WTC11 (cell line): ENCODE measurements around the gene PRRC2A. TPM values are rescaled to one million over a fixed set of nuclear protein-coding genes. Genes with fewer than 3 reads are reported as not detected.

ENCODE experiments used
- ATAC-seq: fragments of 200-7000 bp; cut with Tn5 transposase; 2 replicates; pipeline ENCODE4 v1.10.0; 2021; ENCODE audit warnings: mild to moderate bottlenecking, moderate library complexity
- CTCF ChIA-PET: fragments of 300-600 bp; sonication (Branson Sonifier 250); formaldehyde crosslinking; loops from one replicate; lab custom pipeline; 2021; ENCODE audit warnings: antibody characterized with exemption; lab: Charles Lee
- POLR2A ChIA-PET: fragments of 350-600 bp; sonication (Branson Sonifier 250); formaldehyde crosslinking; loops from one replicate; lab custom pipeline; 2021; ENCODE audit warnings: antibody characterized with exemption; lab: Charles Lee
- DNase-seq: peaks from one replicate; pipeline ENCODE4 v3.0.0; 2021; ENCODE audit warnings: low spot score
- H3K27ac Mint-ChIP-seq: 2 replicates; pipeline ENCODE4 v1.8.0; 2021; ENCODE audit warnings: mixed read lengths
- H3K27me3 Mint-ChIP-seq: 2 replicates; pipeline ENCODE4 v1.8.0; 2021; ENCODE audit warnings: low read depth, mild to moderate bottlenecking, moderate library complexity, mixed read lengths
- H3K36me3 Mint-ChIP-seq: 2 replicates; pipeline ENCODE4 v1.8.0; 2021; ENCODE audit warnings: mixed read lengths
- H3K4me1 Mint-ChIP-seq: 2 replicates; pipeline ENCODE4 v1.8.0; 2022; ENCODE audit warnings: mixed read lengths
- H3K4me3 Mint-ChIP-seq: 2 replicates; pipeline ENCODE4 v1.8.0; 2021; ENCODE audit warnings: mild to moderate bottlenecking, moderate library complexity, mixed read lengths
- H3K9me3 Mint-ChIP-seq: 2 replicates; pipeline ENCODE4 v1.8.0; 2021; ENCODE audit warnings: mixed read lengths
- ATF1 ChIP-seq: sonication (generic); formaldehyde crosslinking; IDR thresholded peaks from 2 replicates; pipeline ENCODE4 v1.8.1; 2023; ENCODE audit warnings: mild to moderate bottlenecking, moderate library complexity, missing genetic modification reagents
- ATF2 ChIP-seq: sonication (generic); formaldehyde crosslinking; IDR thresholded peaks from 2 replicates; pipeline ENCODE4 v1.8.1; 2022; ENCODE audit warnings: low read depth, missing genetic modification reagents, borderline replicate concordance
- E2F1 ChIP-seq: sonication (generic); formaldehyde crosslinking; IDR thresholded peaks from 2 replicates; pipeline ENCODE4 v1.8.0; 2022; ENCODE audit warnings: mild to moderate bottlenecking, missing genetic modification reagents
- HMGXB4 ChIP-seq: sonication (generic); formaldehyde crosslinking; IDR thresholded peaks from 2 replicates; pipeline ENCODE4 v1.8.1; 2023; ENCODE audit warnings: mild to moderate bottlenecking, moderate library complexity, missing genetic modification reagents
- JUN ChIP-seq: sonication (generic); formaldehyde crosslinking; IDR thresholded peaks from 2 replicates; pipeline ENCODE4 v1.8.0; 2023; ENCODE audit warnings: mild to moderate bottlenecking, missing genetic modification reagents
- NFATC4 ChIP-seq: fragments of 250-450 bp; sonication (Bioruptor Pico); IDR thresholded peaks from 2 replicates; pipeline ENCODE4 v1.9.0; 2021; ENCODE audit warnings: mild to moderate bottlenecking
- TCF7 ChIP-seq: sonication (generic); formaldehyde crosslinking; IDR thresholded peaks from 2 replicates; pipeline ENCODE4 v1.8.0; 2022; ENCODE audit warnings: mild to moderate bottlenecking, low read depth, missing genetic modification reagents, moderate library complexity
- ZBTB21 ChIP-seq: sonication (generic); formaldehyde crosslinking; IDR thresholded peaks from 2 replicates; pipeline ENCODE4 v1.8.1; 2023; ENCODE audit warnings: mild to moderate bottlenecking, missing genetic modification reagents, borderline replicate concordance
- ZBTB43 ChIP-seq: sonication (generic); formaldehyde crosslinking; IDR thresholded peaks from 2 replicates; pipeline ENCODE4 v1.8.1; 2023; ENCODE audit warnings: mild to moderate bottlenecking, missing genetic modification reagents
- ZNF423 ChIP-seq: fragments of 250-450 bp; sonication (Bioruptor Pico); IDR thresholded peaks from 2 replicates; pipeline ENCODE4 v2.1.2; 2022; ENCODE audit warnings: mild to moderate bottlenecking, moderate library complexity
- ZNF425 ChIP-seq: fragments of 250-450 bp; sonication (Bioruptor Pico); conservative IDR thresholded peaks from 2 replicates; pipeline ENCODE4 v1.9.0; 2021; ENCODE audit warnings: mild to moderate bottlenecking
- ZNF532 ChIP-seq: fragments of 250-450 bp; sonication (Bioruptor Pico); IDR thresholded peaks from 2 replicates; pipeline ENCODE4 v1.9.0; 2021; ENCODE audit warnings: mild to moderate bottlenecking, borderline replicate concordance
- total RNA-seq: library from RNA; stranded (reverse); gene quantifications from 3 replicates; pipeline ENCODE4 v1.2.3, GENCODE V29; 2021

PRRC2A gene
- total RNA-seq, 1 experiment from 2014 or later, result 372 TPM

GRCh38 chr6:31641370-31641769 is 20.9 kb downstream of the PRRC2A start (continued):
- TF ChIP-seq TCF7 (CRISPR knock-in tag) (no peak), JUN (no peak), ZNF423 (CRISPR knock-in tag) (no peak)

GRCh38 chr6:31642798-31643570 is 22.5 kb downstream of the PRRC2A start:
- POLR2A ChIA-PET, result interaction anchor here (0.6 to 1.4 kb wide), 2 partner anchors 22 to 149 kb away, joined by 3 read pairs; partner anchors contain the start of gene GPANK1
- no peak overlapping the region for H3K27ac Mint-ChIP-seq
- TF ChIP-seq ZBTB21 (CRISPR knock-in tag) (no peak), ATF1 (no peak), NFATC4 (no peak), ZNF532 (CRISPR knock-in tag) (no peak)
- H3K4me3 Mint-ChIP-seq, result no peak overlapping the region
- CTCF ChIA-PET, result interaction anchor here (1.8 kb wide), 1 partner anchor 9 kb away, joined by 4 read pairs; the partner anchor contains the start of gene BAG6
- no peak for ATAC-seq
- no peak for DNase-seq
- peaks cover 68% of the 10 kb centered on the region for H3K36me3 Mint-ChIP-seq
- H3K9me3 Mint-ChIP-seq, result no peaks in the 10 kb centered on the region
- H3K27me3 Mint-ChIP-seq, result no peaks in the 10 kb centered on the region
- H3K4me1 Mint-ChIP-seq, result no peaks in the 10 kb centered on the region

- Mint-ChIP-seq H3K36me3 (peaks cover 76% of the 10 kb centered on the region), H3K4me3 (no peak overlapping the region), H3K27ac (no peak overlapping the region), H3K4me1 (no peaks in the 10 kb centered on the region), H3K9me3 (no peaks in the 10 kb centered on the region), H3K27me3 (no peaks in the 10 kb centered on the region)
- DNase-seq, result no peak
- ATAC-seq, result no peak
- ChIA-PET CTCF (interaction anchor here (1.8 kb wide), 1 partner anchor 8 kb away, joined by 4 read pairs; the partner anchor contains the start of gene BAG6), POLR2A (interaction anchor here (0.6 to 1.4 kb wide), 4 partner anchors 9 to 150 kb away, joined by 3 to 4 read pairs (median 3); partner anchors contain the start of genes BAG6, C6orf47 and GPANK1)
- TF ChIP-seq E2F1 (no peak), ZBTB21 (CRISPR knock-in tag) (no peak), ZBTB43 (no peak), ZNF425 (CRISPR knock-in tag) (no peak), ZNF532 (CRISPR knock-in tag) (no peak), ATF2 (CRISPR knock-in tag) (no peak), HMGXB4 (CRISPR knock-in tag) (no peak)
Measured at GRCh38 chr6:31643818-31644454, 23.4 kb downstream of the PRRC2A start.
